Neural cell (in vitro differentiated cells): ENCODE data around the gene ATXN10. TPM values are rescaled to one million over a fixed set of nuclear protein-coding genes. Genes with fewer than 3 reads are reported as not detected.

ENCODE experiments used
- H2AFZ ChIP-seq: fragments of 200-600, 300-800 bp; sonication (generic), shearing (Covaris generic); 2 replicates; pipeline ENCODE4 v1.6.0; 2014; ENCODE audit warnings: low read depth, mild to moderate bottlenecking, antibody characterized with exemption, low read length, moderate library complexity
- H3F3A ChIP-seq: fragments of 200-600 bp; shearing (Covaris generic); 2 replicates; pipeline ENCODE4 v1.6.1; 2016; ENCODE audit warnings: mild to moderate bottlenecking, moderate library complexity, mixed read lengths, antibody characterized with exemption, low read length; ENCODE audit not compliant: insufficient read depth, poor library complexity, severe bottlenecking
- H3K27ac ChIP-seq: fragments of 200-600, 300-800 bp; sonication (generic), shearing (Covaris generic); 2 replicates; pipeline ENCODE4 v1.5.1; 2014; ENCODE audit warnings: mild to moderate bottlenecking, low read length, moderate library complexity
- H3K27me3 ChIP-seq: fragments of 300-800, 200-600 bp; sonication (generic), shearing (Covaris generic); 2 replicates; pipeline ENCODE4 v1.6.0; 2014; ENCODE audit warnings: mild to moderate bottlenecking, low read depth, low read length, moderate library complexity; ENCODE audit not compliant: insufficient read depth
- H3K36me3 ChIP-seq: fragments of 300-800, 200-600 bp; sonication (generic), shearing (Covaris generic); 2 replicates; pipeline ENCODE4 v1.5.1; 2014; ENCODE audit warnings: mild to moderate bottlenecking, antibody characterized with exemption, low read length, moderate library complexity; ENCODE audit not compliant: insufficient read depth
- H3K4me2 ChIP-seq: fragments of 300-800, 200-600 bp; sonication (generic), shearing (Covaris generic); 2 replicates; pipeline ENCODE4 v1.6.0; 2014; ENCODE audit warnings: mild to moderate bottlenecking, low read length
- H3K4me3 ChIP-seq: fragments of 300-800, 200-600 bp; sonication (generic), shearing (Covaris generic); 2 replicates; pipeline ENCODE4 v1.5.1; 2014; ENCODE audit warnings: mild to moderate bottlenecking, low read length, moderate library complexity
- H3K79me2 ChIP-seq: fragments of 200-600 bp; shearing (Covaris generic); replicated peaks from 2 replicates; pipeline ENCODE4 v1.6.0; 2014; ENCODE audit warnings: mild to moderate bottlenecking, low read length, moderate library complexity; ENCODE audit not compliant: insufficient read depth
- H3K9ac ChIP-seq: fragments of 300-800, 200-600 bp; sonication (generic), shearing (Covaris generic); 2 replicates; pipeline ENCODE4 v1.6.1; 2016; ENCODE audit warnings: mild to moderate bottlenecking, low read length, mixed read lengths
- H3K9me2 ChIP-seq: fragments of 200-600 bp; shearing (Covaris generic); 2 replicates; pipeline ENCODE4 v1.6.1; 2016; ENCODE audit warnings: mild to moderate bottlenecking, low read length, mixed read lengths; ENCODE audit not compliant: insufficient read depth
- H3K9me3 ChIP-seq: fragments of 200-600, 300-800 bp; sonication (generic), shearing (Covaris generic); 2 replicates; pipeline ENCODE4 v1.6.1; 2016; ENCODE audit warnings: mild to moderate bottlenecking, mixed run types, low read length, moderate library complexity, mixed read lengths
- H4K20me1 ChIP-seq: fragments of 200-600 bp; shearing (Covaris generic); 2 replicates; pipeline ENCODE4 v1.6.1; 2016; ENCODE audit warnings: mild to moderate bottlenecking, mixed run types; ENCODE audit not compliant: insufficient read depth
- EP300 ChIP-seq: fragments of 450-650 bp; conservative IDR thresholded peaks from 2 replicates; pipeline ENCODE4 v1.6.1; 2014; ENCODE audit warnings: antibody characterized with exemption, mild to moderate bottlenecking, moderate library complexity; ENCODE audit not compliant: poor library complexity, severe bottlenecking
- EZH2 ChIP-seq: fragments of 200-600, 300-800 bp; shearing (Covaris generic), sonication (generic); IDR thresholded peaks from 2 replicates; pipeline ENCODE4 v1.6.1; 2014; ENCODE audit warnings: antibody characterized with exemption, low read length, borderline replicate concordance, mild to moderate bottlenecking; ENCODE audit not compliant: insufficient read depth, poor library complexity, severe bottlenecking
- MXI1 ChIP-seq: fragments of 450-650 bp; conservative IDR thresholded peaks from 2 replicates; pipeline ENCODE4 v1.6.1; 2014; ENCODE audit warnings: antibody characterized with exemption, mild to moderate bottlenecking; ENCODE audit not compliant: poor library complexity, severe bottlenecking
- POLR2AphosphoS5 ChIP-seq: IDR thresholded peaks from 2 replicates; pipeline ENCODE4 v1.6.1; 2012
- RAD21 ChIP-seq: fragments of 450-650 bp; conservative IDR thresholded peaks from 2 replicates; pipeline ENCODE4 v1.6.1; 2014; ENCODE audit warnings: antibody characterized with exemption, mild to moderate bottlenecking, moderate library complexity
- SMC3 ChIP-seq: fragments of 450-650 bp; conservative IDR thresholded peaks from 2 replicates; pipeline ENCODE4 v1.6.1; 2014; ENCODE audit warnings: antibody characterized with exemption, mild to moderate bottlenecking, moderate library complexity; ENCODE audit not compliant: poor library complexity
- TAF1 ChIP-seq: IDR thresholded peaks from 2 replicates; pipeline ENCODE4 v1.6.1; 2012; ENCODE audit warnings: low read depth
- polyA plus RNA-seq: library from polyadenylated mRNA; depleted of rRNA; stranded (reverse); fragments of >200 nt; gene quantifications from 2 replicates; pipeline ENCODE4 v1.2.3, GENCODE V29; 2014
- TF ChIP-seq, protein P1 (sequence below): fragments of 450-650 bp; IDR thresholded peaks from 2 replicates; pipeline ENCODE4 v1.5.1; 2014; ENCODE audit warnings: antibody characterized with exemption, mild to moderate bottlenecking, moderate library complexity; ENCODE audit not compliant: poor library complexity, severe bottlenecking
- TF ChIP-seq, protein P2 (sequence below): IDR thresholded peaks from 2 replicates; pipeline ENCODE4 v1.6.1; 2012; ENCODE audit warnings: borderline replicate concordance

ATXN10 gene
- polyA plus RNA-seq, 1 donor from 2014 or later = 321 TPM

DNA sequence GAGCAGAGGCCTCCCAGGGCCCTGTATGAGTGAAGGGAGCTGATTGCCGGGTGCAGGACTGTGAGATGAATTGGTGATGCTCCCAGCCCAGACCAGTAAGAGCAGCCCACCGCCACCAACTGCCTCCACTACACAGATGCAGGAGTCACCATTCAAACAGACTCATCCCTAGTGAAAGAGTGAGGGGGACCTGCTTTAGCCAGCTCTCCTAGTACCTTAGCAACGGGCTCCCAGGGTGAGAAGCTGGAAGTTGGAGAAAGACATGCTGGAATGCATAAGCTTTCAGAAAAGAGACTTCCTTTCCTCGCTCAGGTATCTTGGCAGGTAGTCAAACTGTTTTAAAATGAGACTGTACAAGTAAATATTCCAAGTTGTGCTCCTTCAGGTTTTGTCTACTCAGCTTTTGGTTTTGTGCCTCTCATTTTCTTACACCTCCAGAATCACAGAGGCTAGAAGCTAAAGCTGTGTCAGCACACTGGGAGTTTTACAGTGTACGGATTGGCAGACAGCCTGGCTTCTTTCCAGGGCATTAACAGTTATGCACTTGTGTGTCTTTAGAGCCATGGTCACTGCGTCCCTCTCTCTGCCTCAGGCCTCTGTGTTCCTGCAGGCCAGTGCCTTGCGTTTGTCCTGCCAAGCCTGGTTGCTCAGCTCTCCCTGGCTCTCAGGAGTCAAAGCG, 146.2 kb downstream of the ATXN10 start:
- Histone ChIP-seq H3K9ac (no peak overlapping the region), H3F3A (no peaks in the 10 kb centered on the region), H3K27me3 (no peaks in the 10 kb centered on the region), H3K79me2 (no peaks in the 10 kb centered on the region), H2AFZ (no peak overlapping the region), H3K27ac (no peak overlapping the region), H3K9me3 (no peaks in the 10 kb centered on the region), H4K20me1 (no peaks in the 10 kb centered on the region), H3K9me2 (no peaks in the 10 kb centered on the region), H3K4me3 (no peak overlapping the region), H3K4me2 (no peak overlapping the region), H3K36me3 (no peaks in the 10 kb centered on the region)
- TF ChIP-seq SMC3 (no peak), EZH2 (no peak), EP300 (no peak), MXI1 (no peak), POLR2AphosphoS5 (no peak), RAD21 (no peak), TAF1 (no peak)
- TF ChIP-seq, protein P1, sequence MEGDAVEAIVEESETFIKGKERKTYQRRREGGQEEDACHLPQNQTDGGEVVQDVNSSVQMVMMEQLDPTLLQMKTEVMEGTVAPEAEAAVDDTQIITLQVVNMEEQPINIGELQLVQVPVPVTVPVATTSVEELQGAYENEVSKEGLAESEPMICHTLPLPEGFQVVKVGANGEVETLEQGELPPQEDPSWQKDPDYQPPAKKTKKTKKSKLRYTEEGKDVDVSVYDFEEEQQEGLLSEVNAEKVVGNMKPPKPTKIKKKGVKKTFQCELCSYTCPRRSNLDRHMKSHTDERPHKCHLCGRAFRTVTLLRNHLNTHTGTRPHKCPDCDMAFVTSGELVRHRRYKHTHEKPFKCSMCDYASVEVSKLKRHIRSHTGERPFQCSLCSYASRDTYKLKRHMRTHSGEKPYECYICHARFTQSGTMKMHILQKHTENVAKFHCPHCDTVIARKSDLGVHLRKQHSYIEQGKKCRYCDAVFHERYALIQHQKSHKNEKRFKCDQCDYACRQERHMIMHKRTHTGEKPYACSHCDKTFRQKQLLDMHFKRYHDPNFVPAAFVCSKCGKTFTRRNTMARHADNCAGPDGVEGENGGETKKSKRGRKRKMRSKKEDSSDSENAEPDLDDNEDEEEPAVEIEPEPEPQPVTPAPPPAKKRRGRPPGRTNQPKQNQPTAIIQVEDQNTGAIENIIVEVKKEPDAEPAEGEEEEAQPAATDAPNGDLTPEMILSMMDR = no peak
- TF ChIP-seq, protein P2, sequence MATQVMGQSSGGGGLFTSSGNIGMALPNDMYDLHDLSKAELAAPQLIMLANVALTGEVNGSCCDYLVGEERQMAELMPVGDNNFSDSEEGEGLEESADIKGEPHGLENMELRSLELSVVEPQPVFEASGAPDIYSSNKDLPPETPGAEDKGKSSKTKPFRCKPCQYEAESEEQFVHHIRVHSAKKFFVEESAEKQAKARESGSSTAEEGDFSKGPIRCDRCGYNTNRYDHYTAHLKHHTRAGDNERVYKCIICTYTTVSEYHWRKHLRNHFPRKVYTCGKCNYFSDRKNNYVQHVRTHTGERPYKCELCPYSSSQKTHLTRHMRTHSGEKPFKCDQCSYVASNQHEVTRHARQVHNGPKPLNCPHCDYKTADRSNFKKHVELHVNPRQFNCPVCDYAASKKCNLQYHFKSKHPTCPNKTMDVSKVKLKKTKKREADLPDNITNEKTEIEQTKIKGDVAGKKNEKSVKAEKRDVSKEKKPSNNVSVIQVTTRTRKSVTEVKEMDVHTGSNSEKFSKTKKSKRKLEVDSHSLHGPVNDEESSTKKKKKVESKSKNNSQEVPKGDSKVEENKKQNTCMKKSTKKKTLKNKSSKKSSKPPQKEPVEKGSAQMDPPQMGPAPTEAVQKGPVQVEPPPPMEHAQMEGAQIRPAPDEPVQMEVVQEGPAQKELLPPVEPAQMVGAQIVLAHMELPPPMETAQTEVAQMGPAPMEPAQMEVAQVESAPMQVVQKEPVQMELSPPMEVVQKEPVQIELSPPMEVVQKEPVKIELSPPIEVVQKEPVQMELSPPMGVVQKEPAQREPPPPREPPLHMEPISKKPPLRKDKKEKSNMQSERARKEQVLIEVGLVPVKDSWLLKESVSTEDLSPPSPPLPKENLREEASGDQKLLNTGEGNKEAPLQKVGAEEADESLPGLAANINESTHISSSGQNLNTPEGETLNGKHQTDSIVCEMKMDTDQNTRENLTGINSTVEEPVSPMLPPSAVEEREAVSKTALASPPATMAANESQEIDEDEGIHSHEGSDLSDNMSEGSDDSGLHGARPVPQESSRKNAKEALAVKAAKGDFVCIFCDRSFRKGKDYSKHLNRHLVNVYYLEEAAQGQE = no peak

DNA sequence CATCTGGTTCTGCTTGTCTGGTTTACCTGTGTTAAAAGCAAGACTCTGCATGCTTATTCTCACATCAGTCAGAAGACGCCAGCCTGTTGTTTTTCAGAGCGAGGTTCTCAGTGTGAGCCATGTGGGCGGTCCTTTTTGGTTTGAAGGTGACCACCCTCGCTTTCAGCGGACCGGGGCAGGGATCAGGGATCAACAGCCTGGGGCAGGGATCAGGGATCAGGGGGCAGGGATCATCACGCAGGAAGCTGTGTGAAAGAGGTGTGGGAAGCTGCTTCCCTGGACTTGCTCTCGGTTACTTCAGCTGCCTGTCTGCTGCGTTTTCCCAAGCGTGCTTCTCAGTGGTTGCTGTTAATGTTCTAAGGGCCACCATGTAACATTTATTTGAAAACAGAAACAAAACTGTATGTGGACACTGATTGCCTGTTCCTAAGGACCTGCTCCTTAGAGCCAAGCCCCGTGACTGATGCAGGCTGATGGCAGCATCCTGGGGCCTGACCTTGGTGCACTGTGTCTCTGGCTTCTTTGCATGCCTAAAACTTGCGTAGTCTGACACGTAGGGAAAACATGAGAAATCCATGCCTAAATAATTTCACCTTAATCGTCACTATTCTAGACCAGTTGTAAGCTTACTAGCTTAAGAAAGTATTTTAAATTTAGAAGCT, 146.9 kb downstream of the ATXN10 start:
- no peak overlapping the region for H3K4me3 ChIP-seq
- H3F3A ChIP-seq = no peaks in the 10 kb centered on the region
- H2AFZ ChIP-seq = no peak overlapping the region
- no peaks in the 10 kb centered on the region for H4K20me1 ChIP-seq
- TF ChIP-seq EP300 = no peak
- no peak for TF ChIP-seq EZH2
- TF ChIP-seq MXI1 = no peak
- TF ChIP-seq SMC3 = no peak
- no peak for TF ChIP-seq RAD21
- TF ChIP-seq, protein P1 = no peak
- TF ChIP-seq, protein P2 = no peak
- H3K9ac ChIP-seq = no peak overlapping the region
- no peaks in the 10 kb centered on the region for H3K27me3 ChIP-seq
- H3K36me3 ChIP-seq = no peaks in the 10 kb centered on the region
- no peaks in the 10 kb centered on the region for H3K9me3 ChIP-seq
- no peak overlapping the region for H3K27ac ChIP-seq
- no peaks in the 10 kb centered on the region for H3K9me2 ChIP-seq
- no peak overlapping the region for H3K4me2 ChIP-seq
- H3K79me2 ChIP-seq = no peaks in the 10 kb centered on the region
